Stimulated activated naive B cell treated with anti-CD40 and anti-IgM and Interleukin-4, amounts not matched to agents 10 μg/mL and 1 μg/mL and 100 μg/mL, for 72 hours (primary cell): ENCODE measurements around the gene USPL1.

Experiments
- ATAC-seq, 2 donors: fragments of 150-1000 bp; cut with Tn5 transposase; replicated peaks; 2 replicates each; pipeline ENCODE4 v1.10.0; 2021; ENCODE audit warnings: moderate library complexity in 1 of 2
- DNase-seq: peaks from one replicate; pipeline ENCODE4 v3.0.0; 2021
- H3K27ac Mint-ChIP-seq: one replicate; pipeline ENCODE4 v1.8.0; 2022; ENCODE audit warnings: mild to moderate bottlenecking, mixed read lengths
- H3K27me3 Mint-ChIP-seq, 2 donors: one replicate each; pipeline ENCODE4 v1.8.0; 2022; ENCODE audit warnings: mixed read lengths in 2 of 2
- H3K36me3 Mint-ChIP-seq, 2 donors: one replicate each; pipeline ENCODE4 v1.8.0; 2022; ENCODE audit warnings: mixed read lengths in 2 of 2, mild to moderate bottlenecking in 1 of 2
- H3K4me1 Mint-ChIP-seq, 2 donors: one replicate each; pipeline ENCODE4 v1.8.0; 2022; ENCODE audit warnings: mixed read lengths in 2 of 2, mild to moderate bottlenecking in 1 of 2
- H3K4me3 Mint-ChIP-seq, 2 donors: one replicate each; pipeline ENCODE4 v1.8.0; 2022; ENCODE audit warnings: mild to moderate bottlenecking in 2 of 2, mixed read lengths in 2 of 2, moderate library complexity in 1 of 2
- H3K9me3 Mint-ChIP-seq, 2 donors: one replicate each; pipeline ENCODE4 v1.8.0; 2022; ENCODE audit warnings: mixed read lengths in 2 of 2, mild to moderate bottlenecking in 1 of 2

Gene USPL1

DNA sequence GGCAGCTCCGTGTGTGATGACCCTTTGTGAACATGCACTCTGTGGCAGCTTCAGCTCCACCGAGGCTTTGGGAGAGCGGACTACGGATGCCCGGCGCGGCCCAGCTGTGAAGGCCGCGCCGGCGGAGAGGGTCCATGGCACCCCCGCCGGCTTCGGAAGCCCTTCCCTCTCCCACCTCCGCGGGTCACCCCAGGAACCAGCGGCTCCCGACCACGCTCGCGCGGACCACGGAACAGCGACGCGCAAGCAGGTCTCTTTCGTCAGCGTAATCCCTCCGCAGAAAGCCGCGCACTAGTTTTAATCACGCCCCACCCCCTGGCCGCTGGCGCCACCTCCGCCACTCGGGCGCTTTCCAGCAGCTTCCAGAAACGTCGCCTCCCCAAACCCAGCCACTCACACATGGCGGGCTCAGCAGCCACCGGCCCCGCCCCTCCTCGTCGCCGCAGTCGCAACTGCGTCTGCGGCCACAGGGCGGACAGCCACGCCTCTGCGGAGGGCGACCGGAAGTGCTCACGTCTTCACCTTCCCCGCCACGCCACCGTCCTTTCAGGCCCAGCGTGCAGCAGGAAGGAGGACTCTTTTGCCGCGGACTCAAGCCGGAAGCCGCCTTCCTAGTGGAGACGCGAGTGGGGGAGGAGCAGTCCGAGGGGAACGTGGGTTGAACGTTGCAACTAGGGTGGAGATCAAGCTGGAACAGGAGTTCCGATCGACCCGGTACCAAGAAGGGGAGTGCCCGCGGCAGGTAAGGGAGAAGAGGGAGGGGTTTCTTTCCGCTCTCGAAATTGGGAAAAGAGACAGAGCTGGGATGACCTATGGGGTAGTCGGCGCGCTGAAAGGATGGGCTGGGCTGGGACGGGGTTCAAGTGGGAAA, at the start of gene USPL1:
Gene USPL1 (plus strand): TSS at position 606 of the 871 bp plus-strand sequence. CDS start 3,221 bp downstream, outside the sequence.
- DNase-seq = peak; percentile 99
- H3K4me3 Mint-ChIP-seq = no peak within 1 kb of the TSS
- no peaks in the 10 kb centered on the region for H3K9me3 Mint-ChIP-seq
- peak; percentile 85 to 88 for ATAC-seq
- H3K36me3 Mint-ChIP-seq = peaks cover 3 to 4% of the 10 kb centered on the region in 2 donors
- no peak within 1 kb of the TSS for H3K27ac Mint-ChIP-seq
- no peaks in the 10 kb centered on the region for H3K27me3 Mint-ChIP-seq
- H3K4me1 Mint-ChIP-seq = peaks cover 10 to 12% of the 10 kb centered on the region in 2 donors

DNA sequence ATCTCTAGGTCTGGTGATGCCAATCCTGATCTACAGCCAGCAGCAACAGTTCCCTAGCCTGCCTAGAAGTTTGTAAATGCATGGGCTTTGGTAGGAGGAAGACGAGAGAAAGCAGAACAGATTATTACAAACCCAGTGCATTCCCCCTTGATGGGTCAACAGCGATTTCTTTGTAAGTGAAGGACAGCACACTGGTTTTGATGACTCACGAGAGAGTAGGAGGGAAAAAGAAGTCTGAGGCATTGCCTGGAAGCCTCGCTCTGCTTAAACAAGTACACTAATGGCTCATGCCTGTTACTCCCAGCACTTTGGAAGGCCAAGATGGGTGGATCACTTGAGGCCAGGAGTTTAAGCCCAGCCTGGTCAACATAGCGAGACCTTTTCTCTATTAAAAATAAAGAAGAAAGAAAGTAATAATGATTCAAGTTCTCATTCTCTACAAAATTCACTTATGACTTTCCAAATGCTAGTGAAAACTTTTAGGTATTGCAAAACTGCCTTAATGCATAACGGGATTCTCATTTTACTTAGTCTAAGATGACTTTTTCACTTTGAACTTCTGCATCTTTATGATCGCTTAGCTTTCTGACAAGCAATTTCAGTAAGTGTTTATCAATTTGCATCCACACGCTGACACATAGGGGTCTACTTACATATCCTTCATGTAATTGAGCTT, 47.7 kb upstream of the USPL1 start:
- Mint-ChIP-seq H3K36me3 (no peaks in the 10 kb centered on the region), H3K9me3 (no peaks in the 10 kb centered on the region), H3K4me1 (peaks cover 9% of the 10 kb centered on the region in 2 donors), H3K27me3 (no peaks in the 10 kb centered on the region), H3K4me3 (no peak overlapping the region), H3K27ac (peak overlapping the region; percentile 21)
- no peak for DNase-seq
- peak; percentile 45 to 47 for ATAC-seq

DNA sequence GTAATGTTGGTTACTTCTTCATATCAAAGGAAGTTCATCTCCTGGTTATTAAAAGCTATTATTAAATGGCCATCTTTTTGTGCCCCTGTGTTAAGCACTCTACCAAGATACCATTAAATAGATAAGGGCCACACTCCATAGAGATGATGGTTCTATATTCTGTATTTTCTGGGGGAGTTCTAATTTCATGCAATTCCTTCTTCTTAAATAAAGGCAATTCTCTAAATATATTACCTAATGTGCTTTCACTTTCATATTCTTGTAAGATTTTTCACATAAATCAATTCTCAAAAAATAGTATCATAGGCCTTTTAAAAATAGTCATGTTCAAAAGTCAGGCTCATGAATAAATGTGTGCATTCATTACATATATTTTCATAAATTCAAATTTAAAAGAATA, 47.0 kb upstream of the USPL1 start:
- H3K9me3 Mint-ChIP-seq = no peaks in the 10 kb centered on the region

DNA sequence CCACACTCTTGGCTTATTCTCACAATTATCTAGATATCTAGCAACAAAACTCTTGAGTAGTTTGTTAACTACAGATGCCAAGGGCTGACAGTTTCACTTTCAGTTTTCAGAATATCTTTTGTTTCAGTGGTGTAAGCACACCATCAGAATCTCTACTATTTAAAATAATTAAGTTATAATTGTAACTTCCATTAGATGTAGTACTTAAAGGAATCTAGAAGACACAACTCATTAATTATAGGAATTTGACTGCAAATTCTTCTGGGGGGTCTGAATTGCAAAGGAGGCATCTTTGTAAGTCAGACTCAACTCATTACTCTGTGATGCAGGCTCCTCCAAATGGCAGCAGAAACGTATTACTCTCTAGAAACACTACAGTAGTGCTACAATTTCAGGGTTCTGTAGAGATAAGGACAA, 44.9 kb upstream of the USPL1 start:
- DNase-seq (no peak), ATAC-seq (peak; percentile 73 to 80)
- H3K27me3 Mint-ChIP-seq = no peaks in the 10 kb centered on the region
- H3K4me3 Mint-ChIP-seq = peak overlapping the region; percentile 48 to 54
- peaks cover 16 to 24% of the 10 kb centered on the region in 2 donors for H3K4me1 Mint-ChIP-seq
- H3K27ac Mint-ChIP-seq = peak overlapping the region; percentile 81
- no peaks in the 10 kb centered on the region for H3K9me3 Mint-ChIP-seq
- H3K36me3 Mint-ChIP-seq = peaks cover 0 to 3% of the 10 kb centered on the region in 2 donors

More for the DNA sequence above, 47.0 kb upstream of the USPL1 start:
- no peaks in the 10 kb centered on the region for H3K36me3 Mint-ChIP-seq
- no peak overlapping the region for H3K27ac Mint-ChIP-seq
- H3K4me1 Mint-ChIP-seq = peaks cover 6 to 9% of the 10 kb centered on the region in 2 donors
- DNase-seq = no peak
- ATAC-seq = no peak
- H3K27me3 Mint-ChIP-seq = no peaks in the 10 kb centered on the region
- H3K4me3 Mint-ChIP-seq = no peak overlapping the region

DNA sequence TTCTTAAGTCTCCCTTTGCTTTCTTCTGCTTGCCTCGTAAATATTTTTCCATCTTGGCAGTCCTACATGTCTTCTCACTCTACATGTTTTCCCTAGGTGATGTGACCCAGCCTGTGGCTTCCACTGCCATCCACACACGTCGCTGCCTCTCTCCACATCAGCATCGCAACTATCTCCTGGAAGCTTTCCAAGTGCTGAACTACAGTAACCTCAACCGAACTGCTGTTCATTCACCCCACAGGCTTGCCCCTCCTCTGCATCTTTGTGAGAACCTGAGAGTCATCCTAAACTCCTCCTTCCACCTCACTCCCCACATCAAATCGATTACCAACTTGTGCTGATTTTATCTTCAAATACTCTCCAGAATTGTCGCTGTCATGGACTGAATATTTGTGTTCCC, 41.2 kb upstream of the USPL1 start:
- no peak for ATAC-seq
- no peak for DNase-seq
- Mint-ChIP-seq H3K36me3 (peaks cover 0 to 3% of the 10 kb centered on the region in 2 donors), H3K27ac (no peak overlapping the region), H3K4me1 (peaks cover 13 to 24% of the 10 kb centered on the region in 2 donors), H3K27me3 (peaks cover 0 to 5% of the 10 kb centered on the region in 2 donors), H3K9me3 (no peaks in the 10 kb centered on the region), H3K4me3 (no peak overlapping the region)

DNA sequence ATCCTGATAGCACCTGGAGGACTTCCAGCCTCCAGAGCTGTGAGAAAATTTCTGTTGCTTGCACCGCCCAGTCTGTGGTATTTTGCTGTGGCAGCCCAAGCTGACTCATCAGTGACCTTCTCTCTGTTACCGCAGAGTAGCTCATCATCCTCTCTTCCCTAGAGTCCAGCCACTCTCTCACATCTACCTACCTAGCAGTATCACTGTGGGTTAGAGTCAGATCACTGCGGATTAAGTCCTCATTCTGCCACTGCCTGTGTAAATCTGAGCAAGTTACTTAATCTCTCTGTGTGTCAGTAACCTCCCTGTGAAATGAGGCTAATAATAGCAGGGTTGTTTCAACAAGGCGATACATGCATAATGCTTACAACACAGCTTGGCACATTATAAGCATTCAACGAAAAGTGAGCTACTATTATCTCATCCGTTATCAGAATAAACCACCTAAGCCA, 40.3 kb upstream of the USPL1 start:
- Mint-ChIP-seq H3K4me3 (no peak overlapping the region), H3K27me3 (peaks cover 0 to 5% of the 10 kb centered on the region in 2 donors), H3K27ac (no peak overlapping the region), H3K9me3 (no peaks in the 10 kb centered on the region), H3K36me3 (peaks cover 0 to 3% of the 10 kb centered on the region in 2 donors), H3K4me1 (peaks cover 16 to 29% of the 10 kb centered on the region in 2 donors)
- DNase-seq (peak; percentile 21), ATAC-seq (peak; percentile 92 to 93)

DNA sequence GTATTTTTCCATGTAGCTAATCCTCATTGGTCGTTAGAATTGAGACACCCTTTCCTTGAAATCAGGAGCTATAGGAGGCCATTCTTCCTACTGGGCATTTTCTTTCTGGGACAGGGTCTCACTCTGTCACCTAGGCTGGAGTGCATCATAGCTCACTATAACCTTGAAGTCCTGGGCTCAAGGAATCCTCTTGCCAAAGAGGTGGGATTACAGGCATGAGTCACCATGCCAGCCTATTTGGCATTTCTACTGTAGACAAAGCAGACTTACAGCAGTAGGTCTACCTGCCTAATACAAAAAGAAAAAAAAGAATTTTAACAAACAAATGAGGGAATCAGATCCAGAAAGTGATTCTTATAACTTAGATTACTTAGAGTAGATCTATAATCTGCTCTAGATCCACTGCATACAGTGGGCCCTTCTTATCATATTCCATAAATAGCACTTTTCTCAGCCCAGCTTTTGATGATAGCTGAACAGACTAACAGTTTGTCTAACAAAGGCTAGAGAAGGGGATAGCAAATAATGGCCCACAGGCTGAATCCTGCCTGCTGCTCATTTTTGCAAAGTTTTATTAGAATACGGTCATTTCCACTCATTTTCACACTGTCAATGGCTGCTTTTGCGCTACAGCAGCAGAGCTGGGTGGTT, 36.7 kb upstream of the USPL1 start:
- DNase-seq (no peak), ATAC-seq (no peak)
- Mint-ChIP-seq H3K27ac (no peak overlapping the region), H3K4me1 (peaks cover 18 to 35% of the 10 kb centered on the region in 2 donors), H3K4me3 (no peak overlapping the region), H3K27me3 (peaks cover 0 to 5% of the 10 kb centered on the region in 2 donors), H3K9me3 (no peaks in the 10 kb centered on the region), H3K36me3 (peaks cover 0 to 3% of the 10 kb centered on the region in 2 donors)

DNA sequence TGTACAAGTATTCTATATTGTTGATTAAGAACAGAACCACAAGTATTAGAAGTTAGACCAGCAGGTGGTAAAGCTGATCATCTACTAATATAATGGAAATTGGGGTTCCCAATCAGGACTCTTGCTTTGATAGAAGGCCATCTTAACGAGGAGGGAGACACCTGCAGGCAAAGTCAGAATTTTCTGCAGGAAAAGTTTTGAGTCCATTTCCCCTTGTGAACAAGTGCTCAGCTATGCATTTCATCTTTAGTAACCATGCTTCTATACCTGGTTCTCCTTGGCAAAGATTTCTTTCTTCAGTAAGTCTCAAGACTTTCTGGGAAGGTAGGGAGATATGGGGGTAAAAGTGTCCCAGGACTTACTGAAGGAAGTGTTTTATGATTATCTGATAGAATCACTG, 36.1 kb upstream of the USPL1 start:
- ATAC-seq = peak in 1 of 2 donors; percentile 12
- Mint-ChIP-seq H3K4me3 (no peak overlapping the region), H3K9me3 (no peaks in the 10 kb centered on the region), H3K36me3 (peaks cover 0 to 3% of the 10 kb centered on the region in 2 donors), H3K4me1 (peaks cover 17 to 37% of the 10 kb centered on the region in 2 donors), H3K27me3 (peaks cover 0 to 5% of the 10 kb centered on the region in 2 donors), H3K27ac (no peak overlapping the region)
- no peak for DNase-seq

DNA sequence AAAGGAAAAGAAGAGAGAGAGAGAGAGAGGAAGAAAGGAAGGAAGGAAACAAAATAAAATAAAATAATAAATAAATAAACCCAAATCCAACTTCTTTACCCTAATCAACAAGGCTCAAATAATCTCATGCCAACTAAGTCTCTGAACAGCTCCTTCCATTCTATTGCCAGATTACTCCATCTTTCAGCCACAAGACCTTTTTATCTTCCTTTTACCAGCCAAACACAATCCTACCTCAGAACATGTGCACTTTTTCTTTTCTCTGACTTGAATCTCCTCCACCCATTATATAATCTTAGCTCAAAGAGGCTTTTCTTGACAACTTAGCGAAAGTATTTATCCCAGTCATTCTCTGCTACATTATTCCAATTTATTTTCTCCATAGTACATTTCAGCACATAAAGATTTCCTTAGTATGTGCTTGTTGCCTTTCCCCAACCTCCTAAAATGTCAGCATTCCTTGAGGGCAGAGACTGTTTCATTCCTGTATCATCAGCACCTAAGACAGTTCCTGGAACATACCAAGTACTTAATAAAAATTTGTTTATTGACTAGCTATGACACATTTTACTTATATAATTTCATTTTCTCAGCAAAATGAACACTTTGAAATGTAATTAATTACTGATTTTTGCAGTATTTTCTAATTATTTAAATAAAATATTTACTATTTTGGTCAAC, 33.5 kb upstream of the USPL1 start:
- no peaks in the 10 kb centered on the region for H3K36me3 Mint-ChIP-seq
- H3K4me1 Mint-ChIP-seq = peaks cover 6 to 17% of the 10 kb centered on the region in 2 donors
- no peak overlapping the region for H3K4me3 Mint-ChIP-seq
- ATAC-seq (no peak), DNase-seq (no peak)
- no peaks in the 10 kb centered on the region for H3K9me3 Mint-ChIP-seq
- H3K27me3 Mint-ChIP-seq = no peaks in the 10 kb centered on the region
- no peak overlapping the region for H3K27ac Mint-ChIP-seq

DNA sequence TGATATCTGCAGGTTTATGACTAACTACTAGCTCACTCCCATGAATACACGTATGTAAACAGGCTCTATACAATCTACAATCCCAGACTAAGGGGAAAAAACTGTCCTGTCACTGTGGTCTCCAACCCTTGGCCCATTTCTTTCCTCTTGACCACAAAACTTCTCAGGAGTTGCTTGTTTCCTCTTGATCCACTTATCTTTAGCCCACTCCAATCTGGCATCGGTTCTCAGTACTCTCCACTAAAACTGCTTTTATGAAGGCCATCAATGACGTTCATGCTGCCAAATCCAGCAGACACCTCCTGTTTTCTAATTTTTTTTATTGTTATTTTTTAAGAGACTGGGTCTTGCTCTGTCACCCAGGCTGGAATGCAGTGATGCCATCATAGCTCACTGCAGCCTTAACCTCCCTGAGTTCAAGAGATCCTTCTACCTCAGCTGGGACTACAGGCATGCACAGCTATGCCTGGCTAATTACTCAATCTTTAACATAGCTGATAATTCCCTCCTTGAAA, 31.9 kb upstream of the USPL1 start:
- Mint-ChIP-seq H3K27ac (no peak overlapping the region), H3K27me3 (no peaks in the 10 kb centered on the region), H3K4me1 (peaks cover 6 to 17% of the 10 kb centered on the region in 2 donors), H3K4me3 (no peak overlapping the region), H3K9me3 (no peaks in the 10 kb centered on the region), H3K36me3 (no peaks in the 10 kb centered on the region)
- ATAC-seq (no peak), DNase-seq (no peak)

DNA sequence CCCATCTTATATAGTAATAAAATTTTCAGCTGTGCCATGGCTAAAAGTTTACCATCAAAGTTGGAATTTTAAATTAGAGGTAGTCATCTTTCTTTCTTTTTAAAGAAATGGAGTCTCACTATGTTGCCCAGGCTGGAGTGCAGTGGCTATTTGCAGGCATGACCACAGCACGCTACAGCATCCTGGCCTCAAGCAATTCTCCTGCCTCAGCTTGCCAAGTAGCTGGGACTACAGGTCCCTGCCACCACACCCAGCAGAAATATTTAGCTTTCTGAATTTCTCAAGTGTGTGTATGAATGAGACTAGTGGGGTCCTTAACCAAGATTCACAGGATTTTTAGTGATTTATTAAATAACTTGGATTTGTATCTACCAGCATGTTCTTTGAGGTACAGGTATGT, 30.5 kb upstream of the USPL1 start:
- DNase-seq = no peak
- no peak overlapping the region for H3K27ac Mint-ChIP-seq
- peaks cover 2 to 10% of the 10 kb centered on the region in 2 donors for H3K4me1 Mint-ChIP-seq
- H3K27me3 Mint-ChIP-seq = no peaks in the 10 kb centered on the region
- no peaks in the 10 kb centered on the region for H3K36me3 Mint-ChIP-seq
- H3K9me3 Mint-ChIP-seq = no peaks in the 10 kb centered on the region
- no peak for ATAC-seq
- no peak overlapping the region for H3K4me3 Mint-ChIP-seq

DNA sequence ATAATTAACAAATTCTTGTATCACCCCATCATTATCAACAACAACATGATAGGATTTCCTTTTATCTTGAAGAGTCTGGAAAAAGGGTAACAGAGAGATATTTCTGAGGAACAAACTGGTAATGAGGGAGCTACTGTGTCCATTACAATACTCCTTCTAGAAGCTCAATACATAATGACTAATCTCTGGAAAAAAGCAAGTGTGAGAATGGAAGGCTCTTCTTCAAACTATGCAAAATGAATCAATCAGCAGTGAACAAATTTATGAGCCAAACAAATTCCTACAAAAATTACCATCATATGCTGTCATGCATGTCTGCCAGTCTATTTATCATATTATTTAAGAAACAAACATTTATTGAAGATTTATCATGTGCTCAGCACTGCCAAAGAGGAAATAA, 30.0 kb upstream of the USPL1 start:
- peaks cover 2 to 10% of the 10 kb centered on the region in 2 donors for H3K4me1 Mint-ChIP-seq
- H3K9me3 Mint-ChIP-seq = no peaks in the 10 kb centered on the region
- no peaks in the 10 kb centered on the region for H3K36me3 Mint-ChIP-seq
- H3K27me3 Mint-ChIP-seq = no peaks in the 10 kb centered on the region
- DNase-seq (no peak), ATAC-seq (no peak)
- H3K27ac Mint-ChIP-seq = no peak overlapping the region
- no peak overlapping the region for H3K4me3 Mint-ChIP-seq

DNA sequence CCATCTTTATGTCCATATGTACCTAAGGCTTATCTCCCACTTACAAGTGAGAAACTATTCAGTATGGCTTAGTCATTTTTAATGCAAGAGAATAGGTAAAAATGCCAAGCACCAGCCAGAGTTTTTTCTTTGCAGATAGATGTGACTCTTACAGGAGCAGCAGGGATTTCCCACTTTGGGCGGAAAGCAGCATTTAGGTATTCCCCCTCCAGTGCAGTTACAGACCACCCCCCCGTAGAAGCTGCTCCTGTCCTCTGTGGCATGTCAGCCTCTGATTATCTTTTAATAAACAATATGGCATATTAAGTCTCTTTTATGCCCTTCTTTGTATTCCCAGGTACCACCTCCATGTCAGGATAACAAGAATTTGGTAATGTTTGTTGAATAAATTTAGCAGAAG, 24.7 kb upstream of the USPL1 start:
- Mint-ChIP-seq H3K36me3 (peaks cover 0 to 5% of the 10 kb centered on the region in 2 donors), H3K9me3 (no peaks in the 10 kb centered on the region), H3K4me3 (peak overlapping the region in 1 of 2 donors; percentile 13), H3K27ac (peak overlapping the region; percentile 62), H3K27me3 (no peaks in the 10 kb centered on the region), H3K4me1 (peaks cover 9 to 10% of the 10 kb centered on the region in 2 donors)
- ATAC-seq = peak; percentile 71 to 96
- DNase-seq = no peak
